OCI-M2 (cell line): ENCODE data around the gene ARMH4.

ENCODE experiments used
- DNase-seq: peaks from one replicate; lab custom pipeline; 2025; ENCODE audit not compliant: unreplicated experiment; lab: John Stamatoyannopoulos, UW

ARMH4 gene

GRCh38 chr14:57974896-57975295, 177.1 kb downstream of the ARMH4 start:
- no peak for DNase-seq

GRCh38 chr14:57970594-57970993, 181.4 kb downstream of the ARMH4 start:
- DNase-seq: no peak

- DNase-seq: no peak
Measured at GRCh38 chr14:57970175-57970574, 181.8 kb downstream of the ARMH4 start.

GRCh38 chr14:57963071-57963470, 188.9 kb downstream of the ARMH4 start:
- DNase-seq: no peak

- DNase-seq: no peak
Measured at GRCh38 chr14:57962325-57963035, 189.5 kb downstream of the ARMH4 start.

GRCh38 chr14:57961786-57962060, 190.3 kb downstream of the ARMH4 start:
- DNase-seq: no peak

- DNase-seq: no peak
Measured at GRCh38 chr14:57960946-57961785, 190.8 kb downstream of the ARMH4 start.

- DNase-seq: no peak
Measured at GRCh38 chr14:57957441-57957840, 194.6 kb downstream of the ARMH4 start.
